Central memory CD8-positive, alpha-beta T cell (primary cell): ENCODE measurements around the gene C5orf52.
"Not testable (repeated sequence)": the region's sequence is repeated elsewhere in the genome, so short reads cannot be mapped to it uniquely, and the experiment has no call there.

Experiments used
- ATAC-seq: fragments of 150-1000 bp; cut with Tn5 transposase; replicated peaks from 2 replicates; pipeline ENCODE4 v1.10.0; 2022; ENCODE audit warnings: mild to moderate bottlenecking, moderate FRiP score, moderate number of reproducible peaks; ENCODE audit not compliant: poor library complexity, severe bottlenecking; ENCODE audit errors: extremely low read depth
- DNase-seq, 2 donors: peaks; one replicate each; pipeline ENCODE4 v3.0.0; 2021; ENCODE audit warnings: low spot score in 2 of 2
- H3K27ac Mint-ChIP-seq: one replicate; pipeline ENCODE4 v1.8.0; 2022; ENCODE audit warnings: low read depth, mild to moderate bottlenecking, moderate library complexity, mixed read lengths
- H3K27me3 Mint-ChIP-seq: one replicate; pipeline ENCODE4 v1.8.0; 2022; ENCODE audit warnings: mixed read lengths
- H3K36me3 Mint-ChIP-seq: one replicate; pipeline ENCODE4 v1.8.0; 2022; ENCODE audit warnings: mild to moderate bottlenecking, moderate library complexity, mixed read lengths; ENCODE audit not compliant: insufficient read depth
- H3K4me1 Mint-ChIP-seq: one replicate; pipeline ENCODE4 v1.8.0; 2022; ENCODE audit warnings: mixed read lengths
- H3K4me3 Mint-ChIP-seq: one replicate; pipeline ENCODE4 v1.8.0; 2022; ENCODE audit warnings: mild to moderate bottlenecking, moderate library complexity, mixed read lengths
- H3K9me3 Mint-ChIP-seq: one replicate; pipeline ENCODE4 v1.8.0; 2022; ENCODE audit warnings: mixed read lengths

C5orf52 gene

DNA sequence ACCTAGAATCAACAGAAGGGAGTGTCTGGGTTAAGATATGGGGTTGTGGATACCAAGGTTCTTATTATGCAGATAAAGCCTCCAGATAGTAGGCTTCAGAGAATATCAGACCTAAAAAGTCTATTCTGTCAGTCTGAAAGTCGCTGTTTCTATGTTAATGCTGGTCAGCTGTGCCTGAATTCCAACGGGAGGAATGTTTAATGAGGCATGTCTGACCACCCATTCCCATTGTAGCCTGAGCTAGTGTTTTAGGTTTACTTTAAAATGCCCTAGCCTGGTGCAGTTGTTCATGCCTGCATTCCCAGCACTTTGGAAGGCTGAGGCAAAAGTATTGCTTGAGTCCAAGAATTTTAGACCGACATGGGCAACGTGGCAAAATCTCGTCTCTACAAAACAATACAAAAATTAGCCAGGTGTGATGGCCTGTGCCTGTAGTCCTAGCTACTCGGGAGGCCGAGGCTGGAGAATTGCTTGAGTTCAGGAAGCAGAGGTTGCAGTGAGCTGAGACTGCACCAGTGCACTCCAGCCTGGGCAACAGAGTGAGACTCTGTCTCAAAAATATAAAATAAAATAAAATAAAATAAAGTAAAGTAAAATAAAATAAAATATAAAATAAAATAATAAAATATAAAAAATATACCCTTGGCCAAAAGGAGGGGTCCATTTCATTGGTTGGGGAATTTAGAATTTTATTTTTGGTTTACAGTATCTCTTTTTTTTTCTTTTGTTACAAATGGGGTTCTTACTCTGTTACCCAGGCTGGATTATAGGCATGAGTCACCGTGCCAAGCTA lies 11.3 kb upstream of the C5orf52 start:
- Mint-ChIP-seq H3K4me3 (no peak overlapping the region), H3K9me3 (no peaks in the 10 kb centered on the region), H3K4me1 (no peaks in the 10 kb centered on the region), H3K27me3 (no peaks in the 10 kb centered on the region), H3K36me3 (no peaks in the 10 kb centered on the region), H3K27ac (no peak overlapping the region)
- ATAC-seq (no peak), DNase-seq (no peak)

DNA sequence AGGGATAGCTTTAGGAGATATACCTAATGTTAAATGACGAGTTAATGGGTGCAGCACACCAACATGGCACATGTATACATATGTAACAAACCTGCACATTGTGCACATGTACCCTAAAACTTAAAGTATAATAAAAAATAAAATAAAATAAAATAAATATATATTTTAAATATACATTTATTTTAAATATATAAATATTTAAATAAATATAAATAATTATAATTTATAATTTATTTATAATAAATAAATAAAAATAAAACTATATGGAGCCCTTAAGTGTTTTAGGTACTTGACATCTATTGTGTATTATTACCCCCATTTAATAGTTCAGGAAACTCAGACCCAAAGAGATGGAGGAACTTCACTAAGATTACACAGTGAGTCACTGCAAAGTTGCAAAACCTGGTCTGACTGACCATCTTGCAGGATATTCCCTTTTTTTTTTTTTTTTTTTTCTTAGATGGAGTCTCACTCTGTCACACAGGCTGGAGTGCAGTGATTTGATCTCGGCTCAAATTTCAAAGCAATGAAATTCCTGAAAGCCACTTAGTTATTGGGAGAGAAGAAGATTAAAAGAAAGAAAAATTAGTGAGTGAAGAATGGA lies 5.8 kb upstream of the C5orf52 start:
- peaks cover 9% of the 10 kb centered on the region for H3K4me1 Mint-ChIP-seq
- H3K27ac Mint-ChIP-seq: no peak overlapping the region
- H3K27me3 Mint-ChIP-seq: peaks cover 19% of the 10 kb centered on the region
- no peaks in the 10 kb centered on the region for H3K36me3 Mint-ChIP-seq
- no peak for ATAC-seq
- no peak for DNase-seq
- no peaks in the 10 kb centered on the region for H3K9me3 Mint-ChIP-seq
- no peak overlapping the region for H3K4me3 Mint-ChIP-seq

DNA sequence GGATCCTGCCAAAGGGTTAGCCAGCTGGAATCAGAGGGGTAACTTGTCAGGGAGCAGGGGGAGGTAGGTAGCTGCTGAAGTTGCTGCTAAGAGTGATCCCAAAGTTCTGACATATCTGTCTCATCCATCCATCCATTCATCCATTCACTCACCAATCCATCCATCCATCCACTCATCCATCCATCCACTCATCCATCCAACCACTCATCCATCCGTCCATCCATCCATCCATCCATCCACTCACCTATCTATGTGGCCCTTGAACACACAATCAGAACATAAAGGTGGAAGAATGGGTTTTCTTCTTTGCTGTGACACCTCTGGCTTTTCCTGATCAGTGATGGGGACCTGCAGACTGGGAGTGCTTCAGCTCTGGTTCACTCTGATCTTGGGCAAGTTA lies 3.0 kb upstream of the C5orf52 start:
- no peak for ATAC-seq
- no peak overlapping the region for H3K4me3 Mint-ChIP-seq
- DNase-seq: no peak
- H3K27me3 Mint-ChIP-seq: peaks cover 41% of the 10 kb centered on the region
- no peaks in the 10 kb centered on the region for H3K9me3 Mint-ChIP-seq
- H3K27ac Mint-ChIP-seq: no peak overlapping the region
- H3K4me1 Mint-ChIP-seq: peaks cover 28% of the 10 kb centered on the region
- H3K36me3 Mint-ChIP-seq: peaks cover 5% of the 10 kb centered on the region

- no peak for ATAC-seq
Observed at GRCh38 chr5:157669701-157670097, 1.6 kb upstream of the C5orf52 start.

GRCh38 chr5:157671592-157672330 lies 428 bp downstream of the C5orf52 start:
- Mint-ChIP-seq H3K4me1 (peaks cover 28% of the 10 kb centered on the region), H3K9me3 (no peaks in the 10 kb centered on the region), H3K4me3 (peak overlapping the region; percentile 86), H3K36me3 (peaks cover 5% of the 10 kb centered on the region), H3K27ac (peak overlapping the region; percentile 77), H3K27me3 (peaks cover 41% of the 10 kb centered on the region)
- ATAC-seq (no peak), DNase-seq (no peak)

More at GRCh38 chr5:157669701-157670097, 1.6 kb upstream of the C5orf52 start:
- peaks cover 28% of the 10 kb centered on the region for H3K4me1 Mint-ChIP-seq
- peaks cover 41% of the 10 kb centered on the region for H3K27me3 Mint-ChIP-seq
- peaks cover 5% of the 10 kb centered on the region for H3K36me3 Mint-ChIP-seq
- H3K27ac Mint-ChIP-seq: no peak overlapping the region
- no peaks in the 10 kb centered on the region for H3K9me3 Mint-ChIP-seq
- DNase-seq: no peak
- H3K4me3 Mint-ChIP-seq: peak overlapping the region; percentile 86

DNA sequence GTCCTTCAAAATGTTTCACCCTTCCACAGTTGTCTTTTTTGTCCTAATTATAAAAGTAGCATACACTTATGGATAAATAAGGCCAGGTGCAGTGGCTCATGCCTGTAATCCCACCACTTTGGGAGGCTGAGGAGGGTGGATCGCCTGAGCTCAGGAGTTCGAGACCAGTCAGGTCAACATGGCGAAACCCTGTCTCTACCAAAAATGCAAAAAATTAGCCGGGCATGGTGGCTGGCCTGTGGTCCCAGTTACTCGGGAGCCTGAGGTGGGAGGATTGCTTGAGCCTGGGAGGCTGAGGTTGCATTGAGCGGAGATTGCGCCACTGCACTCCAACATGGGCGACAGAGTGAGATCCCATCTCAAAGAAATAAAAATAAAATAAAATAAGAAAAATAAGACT lies 1.6 kb downstream of the C5orf52 start:
- Mint-ChIP-seq H3K27ac (no peak overlapping the region), H3K9me3 (no peaks in the 10 kb centered on the region), H3K4me1 (peaks cover 28% of the 10 kb centered on the region), H3K36me3 (peaks cover 5% of the 10 kb centered on the region), H3K4me3 (no peak overlapping the region), H3K27me3 (peaks cover 41% of the 10 kb centered on the region)
- DNase-seq (peak in 1 of 2 donors; percentile 1), ATAC-seq (no peak)

DNA sequence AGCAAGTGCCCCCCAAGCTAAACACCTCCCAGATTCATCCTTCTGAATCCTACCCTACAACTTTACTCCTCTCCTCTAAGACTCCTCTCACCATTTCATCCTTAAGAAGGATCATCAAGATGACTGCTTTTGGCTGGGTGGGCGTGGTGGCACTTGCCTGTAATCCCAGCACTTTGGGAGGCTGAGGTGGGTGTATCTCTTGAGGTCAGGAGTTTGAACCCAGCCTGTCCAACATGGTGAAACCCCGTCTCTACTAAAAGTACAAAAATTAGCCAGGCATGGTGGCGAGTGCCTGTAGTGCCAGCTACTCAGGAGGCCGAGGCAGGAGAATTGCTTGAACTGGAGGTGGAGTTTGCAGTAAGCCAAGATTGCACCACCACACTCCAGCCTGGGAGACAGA lies 3.0 kb downstream of the C5orf52 start:
- H3K4me3 Mint-ChIP-seq, H3K9me3 Mint-ChIP-seq, H3K27ac Mint-ChIP-seq, H3K36me3 Mint-ChIP-seq, ATAC-seq: not testable (repeated sequence)
- DNase-seq: peak in 1 of 2 donors; percentile 6
- peaks cover 33% of the 10 kb centered on the region for H3K27me3 Mint-ChIP-seq
- H3K4me1 Mint-ChIP-seq: peaks cover 28% of the 10 kb centered on the region

- no peak overlapping the region for H3K4me3 Mint-ChIP-seq
- H3K27me3 Mint-ChIP-seq: no peaks in the 10 kb centered on the region
- H3K9me3 Mint-ChIP-seq: no peaks in the 10 kb centered on the region
- DNase-seq: no peak
- H3K36me3 Mint-ChIP-seq: no peaks in the 10 kb centered on the region
- no peak for ATAC-seq
- H3K4me1 Mint-ChIP-seq: no peaks in the 10 kb centered on the region
- no peak overlapping the region for H3K27ac Mint-ChIP-seq
Observed at GRCh38 chr5:157677931-157678330, 6.6 kb downstream of the C5orf52 start.

DNA sequence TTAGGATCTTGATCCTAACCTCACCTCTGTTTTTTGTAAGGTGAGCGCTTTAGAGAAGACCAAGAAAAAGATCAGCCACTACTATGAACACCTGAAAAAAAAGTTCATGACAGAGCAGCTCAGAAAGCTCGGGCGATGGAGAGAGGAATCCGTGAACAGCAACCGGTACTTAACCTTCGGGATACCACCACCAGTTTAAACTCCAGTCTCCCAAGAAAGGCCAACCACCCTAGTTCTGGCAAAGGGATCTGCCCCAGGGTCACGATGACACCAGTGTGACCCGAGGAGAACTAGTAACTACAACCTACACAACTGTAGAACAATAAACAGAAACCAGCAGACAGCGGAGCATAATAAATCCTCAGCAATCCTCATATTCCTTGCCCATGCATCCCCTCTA lies 8.5 kb downstream of the C5orf52 start:
- Mint-ChIP-seq H3K27ac (no peak overlapping the region), H3K4me1 (no peaks in the 10 kb centered on the region), H3K9me3 (no peaks in the 10 kb centered on the region), H3K36me3 (no peaks in the 10 kb centered on the region), H3K4me3 (no peak overlapping the region), H3K27me3 (no peaks in the 10 kb centered on the region)
- ATAC-seq: no peak
- no peak for DNase-seq

GRCh38 chr5:157680239-157680638 lies 8.9 kb downstream of the C5orf52 start:
- Mint-ChIP-seq H3K27me3 (no peaks in the 10 kb centered on the region), H3K4me1 (no peaks in the 10 kb centered on the region), H3K9me3 (no peaks in the 10 kb centered on the region)

GRCh38 chr5:157681048-157681447 lies 9.7 kb downstream of the C5orf52 start:
- H3K9me3 Mint-ChIP-seq: no peaks in the 10 kb centered on the region
- no peak overlapping the region for H3K4me3 Mint-ChIP-seq
- no peaks in the 10 kb centered on the region for H3K36me3 Mint-ChIP-seq
- ATAC-seq (no peak), DNase-seq (peak in 1 of 2 donors; percentile 4)
- no peak overlapping the region for H3K27ac Mint-ChIP-seq
- no peaks in the 10 kb centered on the region for H3K4me1 Mint-ChIP-seq
- no peaks in the 10 kb centered on the region for H3K27me3 Mint-ChIP-seq

More at GRCh38 chr5:157680239-157680638, 8.9 kb downstream of the C5orf52 start:
- ATAC-seq (no peak), DNase-seq (peak in 1 of 2 donors; percentile 3)
- Mint-ChIP-seq H3K4me3 (no peak overlapping the region), H3K36me3 (no peaks in the 10 kb centered on the region), H3K27ac (no peak overlapping the region)

DNA sequence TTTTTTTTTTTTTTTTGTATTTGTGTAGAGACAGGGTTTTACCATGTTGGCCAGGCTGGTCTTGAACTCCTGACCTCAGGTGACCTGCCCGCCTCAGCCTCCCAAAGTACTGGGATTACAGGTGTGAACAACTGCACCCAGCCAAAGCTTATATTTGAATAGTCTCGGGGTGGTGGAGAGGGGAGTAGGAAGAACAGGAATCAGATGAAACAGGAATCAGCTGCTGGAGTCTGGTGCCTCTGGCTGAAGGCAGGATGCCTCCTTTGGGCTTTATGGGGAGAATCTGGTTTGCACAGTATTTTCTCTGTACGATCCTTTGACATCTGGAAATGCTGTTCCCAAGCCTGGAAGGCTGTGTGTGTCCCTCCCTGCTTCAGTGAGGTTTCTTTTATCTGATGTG lies 10.9 kb downstream of the C5orf52 start:
- ATAC-seq (no peak), DNase-seq (no peak)
- no peak overlapping the region for H3K4me3 Mint-ChIP-seq
- H3K36me3 Mint-ChIP-seq: no peaks in the 10 kb centered on the region
- H3K9me3 Mint-ChIP-seq: no peaks in the 10 kb centered on the region
- no peaks in the 10 kb centered on the region for H3K4me1 Mint-ChIP-seq
- no peak overlapping the region for H3K27ac Mint-ChIP-seq
- H3K27me3 Mint-ChIP-seq: no peaks in the 10 kb centered on the region
